GM12878 (cell line): ENCODE results near the gene CNTNAP5. TPM values are rescaled to one million over a fixed set of nuclear protein-coding genes. Genes with fewer than 3 reads are reported as not detected.

Experiments
- ATAC-seq: fragments of 200-7000 bp; cut with Tn5 transposase; 3 replicates; pipeline ENCODE4 v1.9.1; 2020; ENCODE audit warnings: mild to moderate bottlenecking, moderate library complexity
- BruUV-seq: library from RNA; stranded (reverse); fragments of 400-500 nt; replicated peaks from 2 replicates; lab custom pipeline; 2021; lab: Mats Ljungman, UMichigan
- CTCF ChIA-PET: fragments of 300-600 bp; sonication (Branson Sonifier 250); formaldehyde crosslinking; extraction: SDS; loops from one replicate; lab custom pipeline; 2021; ENCODE audit warnings: inconsistent platforms; lab: Yijun Ruan, JAX
- POLR2A ChIA-PET: fragments of 350-600 bp; formaldehyde crosslinking; extraction: SDS; loops from one replicate; lab custom pipeline; 2021; ENCODE audit warnings: inconsistent platforms; lab: Charles Lee
- RAD21 ChIA-PET: fragments of 300-600 bp; sonication (Branson Sonifier 250); formaldehyde crosslinking; loops from one replicate; lab custom pipeline; 2023; ENCODE audit warnings: antibody characterized with exemption; ENCODE audit not compliant: unreplicated experiment; lab: Charles Lee
- SMC1A ChIA-PET: fragments of 300-600 bp; sonication (Branson Sonifier 250); formaldehyde crosslinking; loops from one replicate; lab custom pipeline; 2023; ENCODE audit not compliant: unreplicated experiment, uncharacterized antibody; lab: Charles Lee
- DNase-seq: peaks from one replicate; pipeline ENCODE4 v3.0.0-alpha.2; 2011; ENCODE audit warnings: low read depth, low spot score
- FAIRE-seq: peaks from 3 replicates; lab custom pipeline; 2011; peaks lifted over from hg19 to GRCh38; lab: Jason Lieb, UNC
- H2AFZ ChIP-seq: 2 replicates; pipeline ENCODE4 v1.6.0; 2011; ENCODE audit warnings: low read depth, low read length, control low read depth; ENCODE audit not compliant: control insufficient read depth
- H3K27ac ChIP-seq: 2 replicates; pipeline ENCODE4 v1.5.1; 2011; ENCODE audit warnings: control low read depth; ENCODE audit not compliant: control insufficient read depth, insufficient read depth
- H3K27me3 ChIP-seq, 2 experiments: replicated peaks in 1 of 2; 2 replicates each; pipeline versions ENCODE4 v1.6.0 to v1.6.1; 2011; ENCODE audit warnings: low read length in 1 of 2; ENCODE audit not compliant: control insufficient read depth in 2 of 2, insufficient read depth in 2 of 2
- H3K36me3 ChIP-seq, 2 experiments: 2 replicates each; pipeline ENCODE4 v1.5.1; 2011; ENCODE audit warnings: low read length in 1 of 2; ENCODE audit not compliant: control insufficient read depth in 2 of 2, insufficient read depth in 2 of 2
- H3K4me1 ChIP-seq: 2 replicates; pipeline ENCODE4 v1.6.1; 2011; ENCODE audit warnings: mild to moderate bottlenecking, low read length, moderate library complexity, mixed read lengths; ENCODE audit not compliant: control insufficient read depth, insufficient read depth
- H3K4me2 ChIP-seq: 2 replicates; pipeline ENCODE4 v1.6.0; 2011; ENCODE audit warnings: control low read depth; ENCODE audit not compliant: control insufficient read depth, insufficient read depth
- H3K4me3 ChIP-seq: fragments of 200-600 bp; sonication (generic); 2 replicates; pipeline ENCODE4 v1.5.1; 2016
- H3K79me2 ChIP-seq: 2 replicates; pipeline ENCODE4 v1.6.0; 2011; ENCODE audit warnings: low read length; ENCODE audit not compliant: control insufficient read depth, insufficient read depth
- H3K9ac ChIP-seq: 2 replicates; pipeline ENCODE4 v1.8.0; 2011; ENCODE audit warnings: low read length, control low read depth, mixed read lengths; ENCODE audit not compliant: control insufficient read depth, insufficient read depth
- H3K9me3 ChIP-seq: replicated peaks from 3 replicates; pipeline ENCODE4 v1.5.1; 2011; ENCODE audit warnings: mild to moderate bottlenecking, low read length; ENCODE audit not compliant: control insufficient read depth, insufficient read depth
- H4K20me1 ChIP-seq: 2 replicates; pipeline ENCODE4 v1.6.0; 2011; ENCODE audit not compliant: control insufficient read depth, insufficient read depth
- DPF2 ChIP-seq: fragments of 450-650 bp; IDR thresholded peaks from 2 replicates; pipeline ENCODE4 v1.6.1; 2017; ENCODE audit warnings: mild to moderate bottlenecking
- ESRRA ChIP-seq: IDR thresholded peaks from 2 replicates; pipeline ENCODE4 v1.6.1; 2012; ENCODE audit warnings: mild to moderate bottlenecking, low read length, improper control_type of control experiment
- FOXK2 ChIP-seq: fragments of 450-650 bp; IDR thresholded peaks from 2 replicates; pipeline ENCODE4 v1.6.1; 2017; ENCODE audit warnings: mild to moderate bottlenecking, moderate library complexity
- FOXM1 ChIP-seq: IDR thresholded peaks from 2 replicates; pipeline ENCODE4 v1.6.1; 2012; ENCODE audit warnings: low read depth, mild to moderate bottlenecking, inconsistent platforms, low read length, moderate library complexity
- HCFC1 ChIP-seq: fragments of 150-350 bp; IDR thresholded peaks from 2 replicates; pipeline ENCODE4 v1.6.1; 2014; ENCODE audit warnings: low read length
- IRF5 ChIP-seq: fragments of 450-650 bp; IDR thresholded peaks from 2 replicates; pipeline ENCODE4 v1.6.1; 2017; ENCODE audit warnings: borderline replicate concordance
- MTA2 ChIP-seq: fragments of 450-650 bp; IDR thresholded peaks from 2 replicates; pipeline ENCODE4 v1.6.1; 2016; ENCODE audit warnings: low read depth, mild to moderate bottlenecking, moderate library complexity
- NFXL1 ChIP-seq: fragments of 450-650 bp; IDR thresholded peaks from 2 replicates; pipeline ENCODE4 v1.6.1; 2017; ENCODE audit warnings: antibody characterized with exemption, mild to moderate bottlenecking, borderline replicate concordance
- NR2C2 ChIP-seq: IDR thresholded peaks from 2 replicates; pipeline ENCODE4 v1.6.1; 2011; ENCODE audit warnings: borderline replicate concordance, low read depth; ENCODE audit not compliant: control insufficient read depth, insufficient read length
- SMAD5 ChIP-seq: IDR thresholded peaks from 2 replicates; pipeline ENCODE4 v1.6.1; 2016; ENCODE audit warnings: antibody characterized with exemption, low read depth
- STAT1 ChIP-seq: fragments of 450-650 bp; conservative IDR thresholded peaks from 2 replicates; pipeline ENCODE4 v1.6.1; 2014; ENCODE audit warnings: antibody characterized with exemption, mild to moderate bottlenecking
- STAT3 ChIP-seq: IDR thresholded peaks from 2 replicates; pipeline ENCODE4 v1.6.1; 2011; ENCODE audit warnings: low read depth, low read length, improper control_type of control experiment
- ZBED1 ChIP-seq: IDR thresholded peaks from 2 replicates; pipeline ENCODE4 v1.6.1; 2016; ENCODE audit warnings: borderline replicate concordance
- ZSCAN29 ChIP-seq: fragments of 450-650 bp; IDR thresholded peaks from 2 replicates; pipeline ENCODE4 v1.6.1; 2017; ENCODE audit warnings: mild to moderate bottlenecking, moderate library complexity
- WGBS: methylation state at CpG from one replicate; pipeline ENCODE4 v1.1.6; 2016; ENCODE audit warnings: low lambda C conversion rate; ENCODE audit not compliant: insufficient replicate concordance, insufficient coverage; ENCODE audit errors: missing lambda C conversion rate; 5-methylcytosine and 5-hydroxymethylcytosine counted together
- in situ Hi-C: fragments of 300-500 bp; cut with MboI; formaldehyde crosslinking; loops from 9 replicates; pipeline ENCODE4 v1.14.3; 2018; ENCODE audit warnings: mixed read lengths
- intact Hi-C: fragments of 100-400 bp; cut with micrococcal nuclease; formaldehyde crosslinking; loops from one replicate; pipeline ENCODE4 v1.14.2; 2022; ENCODE audit not compliant: unreplicated experiment
- polyA plus RNA-seq, 11 experiments: library from polyadenylated mRNA; depleted of rRNA in 4 of 11; unstranded in 6 of 11; stranded (reverse) in 5 of 11; fragments of >200 nt; fragmentation: Nextera tagmentation in 4 of 11; fragmentation: Illumina TruSeq in 1 of 11; extraction: Ambion mirVana in 4 of 11; extraction: Trizol in 1 of 11; gene quantifications; 1 replicate in 1 of 11; 2 replicates in 10 of 11; pipeline versions ENCODE4 v1.2.1 to v1.2.3, GENCODE V29; 2011 to 2016; ENCODE audit warnings: inconsistent platforms in 2 of 11, missing spikeins in 2 of 11, low read depth in 1 of 11
- total RNA-seq, 4 experiments: library from RNA; depleted of rRNA in 3 of 4; stranded (reverse); fragments of >200 nt in 3 of 4; fragmentation: Illumina TruSeq in 1 of 4; extraction: Trizol in 1 of 4; gene quantifications; 2 replicates each; pipeline versions ENCODE4 v1.2.1 to v1.2.3, GENCODE V29; 2013 to 2021
- TF ChIP-seq, protein P1 (sequence below): IDR thresholded peaks from 2 replicates; pipeline ENCODE4 v1.6.1; 2012; ENCODE audit warnings: low read depth, low read length, improper control_type of control experiment
- TF ChIP-seq, protein P2 (sequence below): IDR thresholded peaks from 2 replicates; pipeline ENCODE4 v1.6.1; 2011; ENCODE audit warnings: low read depth, low read length, improper control_type of control experiment, borderline replicate concordance

The CNTNAP5 gene
- total and polyA plus RNA-seq, 10 of the 15 experiments (the other 5 are each of a cell fraction or from before 2014, with no cell fraction given), result not detected

DNA sequence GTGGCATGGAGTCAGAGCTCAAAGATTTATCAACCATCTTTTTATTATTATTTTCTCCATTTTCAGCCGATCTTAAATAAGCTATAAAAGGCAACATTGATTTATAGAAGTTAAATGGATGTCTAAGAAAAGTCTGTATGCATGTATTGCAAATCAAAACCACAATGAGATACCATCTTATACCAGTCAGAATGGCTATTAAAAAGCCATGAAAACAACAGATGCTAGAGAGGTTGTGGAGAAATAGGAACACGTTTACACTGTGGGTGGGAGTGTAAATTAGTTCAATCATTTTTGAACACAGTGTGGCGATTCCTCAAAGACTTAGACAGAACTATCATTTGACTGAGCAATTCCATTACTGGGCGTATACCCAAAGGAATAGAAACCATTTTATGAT is 731.0 kb downstream of the CNTNAP5 start:
- no peak for DNase-seq
- 25% methylated on average over 4 of the region's 4 CpGs for WGBS
- SMC1A ChIA-PET, result no interaction called here

More for the DNA sequence above, 731.0 kb downstream of the CNTNAP5 start:
- no peaks in the 10 kb centered on the region for H3K36me3 ChIP-seq
- ChIA-PET CTCF (interaction anchor here (0.9 kb wide), 1 partner anchor 54 kb away, joined by 3 read pairs; no protein-coding TSS in a partner anchor), POLR2A (no interaction called here), RAD21 (no interaction called here)
- no peaks in the 10 kb centered on the region for H3K79me2 ChIP-seq
- no peak for ATAC-seq
- H2AFZ ChIP-seq, result no peak overlapping the region
- no peak for TF ChIP-seq ESRRA
- TF ChIP-seq ZSCAN29, result no peak
- no peak for TF ChIP-seq MTA2
- TF ChIP-seq FOXM1, result no peak
- no peak for TF ChIP-seq NR2C2
- no peak for TF ChIP-seq DPF2
- TF ChIP-seq IRF5, result no peak
- no peak for TF ChIP-seq FOXK2
- TF ChIP-seq, protein P1, sequence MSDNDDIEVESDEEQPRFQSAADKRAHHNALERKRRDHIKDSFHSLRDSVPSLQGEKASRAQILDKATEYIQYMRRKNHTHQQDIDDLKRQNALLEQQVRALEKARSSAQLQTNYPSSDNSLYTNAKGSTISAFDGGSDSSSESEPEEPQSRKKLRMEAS, result no peak
- TF ChIP-seq, protein P2, sequence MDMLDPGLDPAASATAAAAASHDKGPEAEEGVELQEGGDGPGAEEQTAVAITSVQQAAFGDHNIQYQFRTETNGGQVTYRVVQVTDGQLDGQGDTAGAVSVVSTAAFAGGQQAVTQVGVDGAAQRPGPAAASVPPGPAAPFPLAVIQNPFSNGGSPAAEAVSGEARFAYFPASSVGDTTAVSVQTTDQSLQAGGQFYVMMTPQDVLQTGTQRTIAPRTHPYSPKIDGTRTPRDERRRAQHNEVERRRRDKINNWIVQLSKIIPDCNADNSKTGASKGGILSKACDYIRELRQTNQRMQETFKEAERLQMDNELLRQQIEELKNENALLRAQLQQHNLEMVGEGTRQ, result no peak
- TF ChIP-seq STAT1, result no peak
- no peak for TF ChIP-seq ZBED1
- no peak for TF ChIP-seq STAT3
- TF ChIP-seq NFXL1, result no peak
- TF ChIP-seq SMAD5, result no peak
- no peak for TF ChIP-seq HCFC1
- no peaks in the 10 kb centered on the region for H4K20me1 ChIP-seq
- no peaks in the 10 kb centered on the region for H3K9me3 ChIP-seq
- H3K27me3 ChIP-seq, result no peaks in the 10 kb centered on the region
- H3K4me2 ChIP-seq, result no peak overlapping the region
- no peak overlapping the region for H3K27ac ChIP-seq
- H3K9ac ChIP-seq, result no peak overlapping the region
- H3K4me3 ChIP-seq, result no peak overlapping the region
- FAIRE-seq, result no peak
- in situ Hi-C loops (no loop called here), intact Hi-C loops (no loop called here)
- BruUV-seq, result no TSS peak
- no peaks in the 10 kb centered on the region for H3K4me1 ChIP-seq
